ENCODE data around the gene CLTA.
"Not testable (repeated sequence)": the region's sequence is repeated elsewhere in the genome, so short reads cannot be mapped to it uniquely, and the experiment has no call there.

CLTA gene

DNA sequence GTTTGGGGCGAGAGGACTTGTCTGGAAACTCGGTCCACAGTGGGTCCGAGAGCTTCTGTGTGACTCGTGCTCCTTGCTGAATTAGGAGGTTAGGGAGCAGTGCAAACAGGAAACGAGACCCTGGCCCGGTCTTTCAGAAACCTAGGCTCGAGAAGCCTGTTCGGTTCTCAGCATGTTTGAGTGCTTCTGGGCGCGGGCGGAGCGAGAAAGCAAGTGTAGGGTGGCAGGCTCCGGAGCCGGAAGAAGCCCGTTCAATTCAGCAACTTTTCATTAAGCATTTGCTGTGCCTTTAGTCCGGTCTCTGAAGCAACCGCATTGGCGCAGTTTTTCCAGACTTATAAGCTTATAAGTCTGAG is 547 bp downstream of the CLTA start:
- DNase-seq, result no peak

DNA sequence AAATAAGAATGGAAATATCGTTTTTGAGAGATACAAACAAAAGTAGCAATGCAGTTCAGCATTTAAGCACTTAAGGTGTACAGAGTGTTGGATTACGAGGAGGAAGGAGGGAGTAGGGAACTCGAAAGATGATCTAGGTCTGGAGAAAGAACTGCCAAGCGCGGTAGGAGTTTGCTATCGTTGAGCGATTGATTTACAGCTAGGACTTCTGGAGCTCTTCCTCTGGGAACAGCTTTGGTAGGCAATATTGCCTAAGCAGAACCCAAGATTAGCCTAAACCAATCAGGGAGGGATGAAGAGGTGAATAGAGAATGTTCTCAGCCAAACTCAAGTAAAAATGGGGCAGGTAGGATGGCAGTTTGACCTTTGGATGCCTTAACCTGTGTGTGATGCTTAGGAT is 965 bp downstream of the CLTA start:
- DNase-seq, result no peak

DNA sequence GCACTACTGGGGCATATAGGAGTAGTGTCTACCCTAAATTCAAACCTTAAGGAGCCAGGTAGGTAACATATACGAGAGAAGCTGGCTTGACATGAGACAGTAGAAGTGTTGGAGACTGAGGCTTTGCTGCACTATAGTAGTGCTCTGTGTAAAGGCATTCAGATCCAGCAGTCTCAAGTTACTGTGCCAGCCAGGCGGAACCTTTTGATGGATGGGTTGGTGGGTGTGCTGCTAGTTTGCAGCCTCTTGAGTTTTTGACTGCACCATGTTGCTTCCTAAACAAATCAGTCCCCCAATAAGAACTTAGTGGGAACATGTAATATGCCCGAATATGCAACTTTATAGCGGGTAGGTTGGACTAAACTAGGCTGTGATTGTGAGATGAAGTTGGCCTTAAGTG is 1.5 kb downstream of the CLTA start:
- no peak for DNase-seq

DNA sequence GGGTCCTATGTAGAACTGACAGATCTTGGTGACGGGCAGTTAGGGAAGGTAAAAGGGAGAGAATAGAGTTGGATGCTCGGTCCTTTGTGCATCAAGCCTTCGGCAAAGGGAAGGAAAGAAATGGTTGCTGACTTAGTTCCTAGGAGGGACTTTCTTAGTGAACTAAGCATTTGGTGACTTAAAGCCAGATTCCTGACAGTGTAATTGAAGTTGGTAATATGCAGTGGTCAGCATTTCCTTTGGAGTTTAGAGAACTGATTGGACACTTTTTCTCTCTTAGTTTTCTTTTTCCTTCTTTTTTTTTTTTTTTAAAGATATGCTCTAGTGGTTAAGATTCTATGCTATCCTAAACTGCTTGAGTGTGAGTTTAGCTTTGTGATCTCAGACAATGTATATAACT is 2.3 kb downstream of the CLTA start:
- DNase-seq, result no peak

DNA sequence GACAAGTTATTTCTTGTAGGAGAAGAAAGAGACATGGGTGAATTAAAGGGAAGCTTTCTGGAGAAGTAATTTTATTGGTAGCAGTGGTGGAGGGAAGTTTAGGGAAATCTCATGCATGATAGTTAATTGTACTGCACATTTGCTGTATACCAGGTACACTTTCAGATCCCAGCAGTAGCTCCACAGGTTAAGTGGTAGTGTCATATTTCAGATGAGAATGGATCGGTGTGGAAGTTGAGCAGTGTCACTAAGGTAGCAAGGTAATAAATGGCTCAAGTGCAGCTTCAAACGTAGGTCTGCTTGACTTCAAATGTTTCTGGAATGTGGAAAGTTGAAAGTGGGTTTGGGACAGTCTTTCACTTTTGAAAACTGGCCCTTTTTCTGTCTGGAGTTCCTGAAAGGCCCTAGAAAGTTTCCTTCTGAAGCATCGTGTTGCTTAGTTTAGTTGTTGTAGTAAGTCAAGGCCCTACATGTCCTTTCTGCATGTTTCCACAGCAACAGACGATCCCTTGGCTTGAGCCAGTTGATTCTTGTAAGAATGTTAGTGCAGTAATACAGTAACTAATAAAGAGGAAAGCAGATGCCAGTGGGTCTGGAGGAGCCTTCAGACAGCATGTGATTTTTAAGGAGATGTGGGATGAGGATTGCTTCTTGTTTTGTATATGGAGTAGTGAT is 3.7 kb downstream of the CLTA start:
- DNase-seq, result no peak

DNA sequence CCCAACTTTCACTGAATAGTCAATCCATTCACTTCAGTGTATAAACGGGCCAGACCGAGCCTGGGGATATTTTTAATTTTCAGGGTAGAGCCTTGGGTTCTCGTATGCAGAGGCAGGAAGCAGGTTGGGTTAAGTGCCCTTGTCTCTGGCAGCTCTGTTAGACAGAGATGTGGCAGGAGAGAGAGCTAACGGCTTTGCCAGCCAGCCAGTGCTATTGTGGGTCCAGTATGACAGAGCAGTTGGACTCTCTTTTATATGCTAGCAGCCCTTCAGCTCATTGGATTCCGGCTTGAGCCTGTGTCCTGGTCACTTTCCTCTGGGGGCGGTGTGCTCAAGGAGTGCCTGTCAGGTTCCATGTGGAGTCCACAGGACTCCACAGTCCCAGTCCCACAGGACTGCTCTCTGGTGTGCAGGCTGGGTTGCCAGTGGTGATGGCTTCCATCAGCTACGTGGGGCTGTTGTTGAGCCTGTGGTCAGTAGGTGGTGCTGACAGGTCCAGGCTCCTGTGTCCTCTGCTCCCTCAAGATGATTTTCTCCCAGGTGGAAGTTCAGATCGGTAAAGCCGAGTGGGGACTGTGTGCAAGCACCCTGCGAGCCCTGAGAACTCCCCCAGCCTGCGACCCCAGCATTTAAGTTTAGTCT is 14.3 kb downstream of the CLTA start:
- no peak for DNase-seq

DNA sequence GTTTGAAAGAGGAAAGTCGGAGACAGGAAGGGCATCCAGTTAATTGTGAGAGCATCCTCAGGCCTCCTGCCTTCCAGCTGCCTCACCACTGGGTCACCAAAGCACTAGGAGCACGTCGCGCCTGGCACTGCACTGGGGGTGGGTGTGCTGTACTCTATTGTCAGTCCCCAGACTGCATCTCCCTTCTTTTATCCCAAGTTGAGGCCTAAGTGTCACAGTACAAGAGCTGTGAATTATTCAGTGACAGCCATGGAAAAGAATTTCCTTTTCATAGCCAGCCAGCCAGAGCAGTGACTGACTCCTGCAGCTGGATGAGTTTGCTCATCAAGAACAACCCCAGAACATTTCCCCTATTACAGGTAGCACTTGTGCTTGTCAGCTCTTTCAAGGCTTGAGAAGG is 16.3 kb downstream of the CLTA start:
- DNase-seq, result peak; percentile 20

DNA sequence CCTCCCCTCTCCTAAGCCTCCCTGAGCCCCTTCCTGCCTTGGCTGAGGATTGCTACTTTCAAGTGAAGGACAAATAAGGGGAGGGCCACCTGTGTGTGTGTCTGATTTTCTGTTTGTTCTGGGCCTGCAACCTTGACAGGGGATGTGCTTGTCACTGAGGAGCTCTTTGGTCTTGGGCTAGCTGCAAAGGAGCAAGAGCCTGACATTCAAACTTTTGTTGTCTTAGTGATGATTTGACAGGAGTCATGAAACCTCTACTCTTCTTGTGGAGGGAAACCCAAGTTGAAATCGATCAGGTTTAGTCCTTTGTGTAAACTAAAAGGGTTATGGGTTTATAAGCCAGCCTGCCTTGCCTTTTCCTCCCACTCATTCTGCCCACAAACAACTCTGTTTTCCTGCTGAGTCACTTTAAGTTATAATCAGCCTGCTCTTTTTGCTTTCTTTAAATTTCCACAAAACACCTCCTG is 16.9 kb downstream of the CLTA start:
- DNase-seq, result no peak

DNA sequence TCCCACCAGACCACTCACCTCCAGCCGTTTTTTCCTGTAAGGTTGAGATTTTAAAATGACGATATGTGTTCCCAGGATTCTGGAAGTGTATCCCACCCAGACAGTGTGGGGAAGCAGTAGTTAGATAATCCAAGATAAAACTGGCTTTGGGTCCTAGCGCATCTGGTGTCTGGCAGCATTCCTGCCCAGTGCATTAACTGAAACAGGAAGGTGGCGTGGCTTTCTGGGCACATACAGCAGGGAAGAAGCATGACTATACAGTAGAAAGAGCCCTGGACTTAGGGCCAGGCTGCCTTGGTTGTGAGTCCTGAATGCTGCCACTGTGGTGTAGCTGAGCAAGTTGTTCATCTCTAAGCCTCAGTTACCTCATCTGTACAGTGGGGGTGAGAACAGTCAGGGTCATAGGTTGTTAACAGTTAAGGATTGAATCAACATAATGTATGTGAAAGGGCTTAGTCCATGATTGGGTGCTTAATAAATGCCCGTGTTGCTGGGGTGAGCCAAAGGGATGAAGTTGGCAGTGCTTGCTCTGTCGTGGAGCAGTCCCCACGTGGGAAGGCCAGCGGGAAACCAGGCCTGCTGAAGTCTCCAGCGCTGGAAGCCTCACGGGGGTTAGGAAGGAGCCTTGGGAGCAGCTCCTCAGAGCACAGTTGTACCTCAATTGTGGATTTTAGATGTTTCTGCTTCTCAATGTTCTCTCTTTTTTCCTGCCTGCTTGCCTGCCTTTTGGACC is 18.0 kb downstream of the CLTA start:
- no peak for DNase-seq

DNA sequence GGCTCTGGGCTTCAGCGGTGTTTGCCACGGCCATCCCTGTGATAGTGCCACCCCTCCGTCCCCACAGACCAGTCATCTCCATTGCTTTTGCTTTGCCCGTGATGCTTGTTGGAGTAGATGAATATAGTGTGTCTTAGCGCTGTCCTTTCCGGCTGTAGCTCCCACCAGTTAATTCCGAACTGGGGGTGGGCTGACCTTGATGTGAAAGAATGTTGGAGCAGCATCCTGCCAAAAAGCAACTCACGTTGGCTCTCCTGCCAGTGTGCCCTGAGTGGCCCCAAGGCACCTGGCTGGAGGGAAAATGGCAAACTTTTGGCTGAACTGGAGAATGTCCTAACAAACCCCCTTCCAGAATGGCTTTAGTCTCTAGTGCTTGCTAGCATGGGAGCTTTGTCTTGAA is 20.0 kb downstream of the CLTA start:
- DNase-seq, result no peak

DNA sequence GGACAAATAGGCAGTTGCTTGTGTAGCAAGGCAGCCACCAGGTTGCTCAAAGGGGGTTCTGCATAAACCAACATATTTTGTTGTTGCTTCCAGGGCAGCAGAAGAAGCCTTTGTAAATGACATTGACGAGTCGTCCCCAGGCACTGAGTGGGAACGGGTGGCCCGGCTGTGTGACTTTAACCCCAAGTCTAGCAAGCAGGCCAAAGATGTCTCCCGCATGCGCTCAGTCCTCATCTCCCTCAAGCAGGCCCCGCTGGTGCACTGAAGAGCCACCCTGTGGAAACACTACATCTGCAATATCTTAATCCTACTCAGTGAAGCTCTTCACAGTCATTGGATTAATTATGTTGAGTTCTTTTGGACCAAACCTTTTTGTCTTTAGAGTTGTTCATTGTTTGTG is 20.8 kb downstream of the CLTA start:
- no peak for DNase-seq

DNA sequence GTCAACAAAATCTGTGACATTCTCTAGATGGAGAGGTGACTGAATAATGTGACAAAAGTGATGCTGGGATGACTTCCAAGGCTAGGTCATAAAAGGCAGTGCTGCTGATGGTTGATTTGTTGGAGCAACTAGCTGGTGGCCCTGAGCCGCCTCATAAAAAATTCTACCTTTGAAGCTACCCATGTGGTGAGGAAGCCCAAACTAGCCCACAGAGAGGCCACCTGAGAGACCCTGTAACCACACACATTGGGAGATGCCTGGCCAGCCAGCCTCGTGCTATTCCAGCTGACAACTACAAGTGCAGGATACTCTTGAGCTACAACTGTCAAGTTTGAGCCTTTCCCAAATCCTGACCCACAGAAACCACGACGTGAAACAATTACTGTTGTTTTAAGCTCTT is 22.7 kb downstream of the CLTA start:
- no peak for DNase-seq

DNA sequence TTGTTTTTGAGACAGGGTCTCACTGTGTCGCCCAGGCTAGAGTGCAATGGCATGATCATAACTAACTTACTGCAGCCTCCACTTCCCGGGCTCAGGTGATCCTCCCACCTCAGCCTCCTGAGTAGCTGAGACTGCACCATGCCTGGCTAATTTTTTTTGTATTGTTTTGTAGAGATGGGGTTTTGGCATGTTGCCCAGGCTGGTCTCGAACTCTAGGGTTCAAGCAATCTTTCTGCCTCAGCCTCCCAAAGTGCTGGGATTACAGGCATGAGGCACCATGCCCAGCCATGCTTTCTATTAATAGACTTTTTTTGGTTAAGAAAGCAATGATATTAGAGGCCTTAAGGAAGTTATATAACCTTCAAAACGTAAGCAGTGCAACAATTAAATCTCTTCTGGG is 23.3 kb downstream of the CLTA start:
- no peak for DNase-seq

DNA sequence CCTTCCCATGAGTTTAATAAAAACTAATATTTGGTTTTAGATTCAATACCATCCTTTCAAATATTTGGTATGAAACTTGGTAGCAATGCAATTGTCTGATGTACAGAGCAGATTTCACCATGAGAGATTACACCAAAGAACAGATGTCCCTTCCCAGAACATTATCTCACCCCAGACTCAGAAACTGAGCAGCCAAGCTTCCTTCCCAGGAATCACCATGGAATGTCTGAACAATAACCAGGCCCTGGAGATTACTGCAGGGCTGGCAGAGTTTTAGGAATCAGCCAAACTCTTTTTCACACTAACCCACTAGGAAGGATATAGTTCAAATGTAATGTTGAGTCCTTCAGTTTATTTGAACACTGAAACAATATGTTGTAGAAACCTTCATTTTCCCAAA is 23.9 kb downstream of the CLTA start:
- DNase-seq, result peak; percentile 30

DNA sequence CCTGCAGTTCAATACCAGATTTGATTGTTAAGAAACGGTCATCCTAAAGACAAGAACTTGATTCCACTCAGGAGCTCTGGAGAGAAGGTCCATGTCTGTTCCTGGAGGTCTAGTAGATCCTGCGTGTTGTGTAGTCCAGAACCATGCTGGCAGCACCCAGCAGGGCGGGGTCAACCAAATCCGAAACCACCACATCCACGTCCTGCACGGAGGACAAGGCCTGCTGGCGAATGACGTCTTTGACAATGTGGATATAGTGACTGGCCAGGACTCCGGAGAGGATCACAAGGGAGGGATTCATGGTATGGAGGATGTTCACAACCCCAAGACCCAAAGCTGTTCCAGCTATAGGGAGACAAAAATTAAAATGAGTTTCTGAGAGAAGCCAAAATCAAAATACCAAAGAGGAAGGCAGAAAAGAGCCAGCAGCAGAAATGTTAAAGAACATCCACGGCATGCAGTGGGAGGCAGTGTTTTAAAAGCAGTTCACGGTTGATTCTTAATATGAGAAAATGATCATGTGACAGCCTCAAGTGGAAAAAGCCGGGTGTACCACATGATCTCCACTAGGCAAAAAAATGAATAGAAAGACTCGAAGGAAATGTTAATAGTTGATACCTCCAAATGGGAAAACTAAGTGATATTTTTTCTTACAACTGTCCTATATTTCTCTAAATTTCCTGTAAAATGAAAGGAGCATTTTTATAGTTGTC is 26.7 kb downstream of the CLTA start:
- DNase-seq, result no peak

DNA sequence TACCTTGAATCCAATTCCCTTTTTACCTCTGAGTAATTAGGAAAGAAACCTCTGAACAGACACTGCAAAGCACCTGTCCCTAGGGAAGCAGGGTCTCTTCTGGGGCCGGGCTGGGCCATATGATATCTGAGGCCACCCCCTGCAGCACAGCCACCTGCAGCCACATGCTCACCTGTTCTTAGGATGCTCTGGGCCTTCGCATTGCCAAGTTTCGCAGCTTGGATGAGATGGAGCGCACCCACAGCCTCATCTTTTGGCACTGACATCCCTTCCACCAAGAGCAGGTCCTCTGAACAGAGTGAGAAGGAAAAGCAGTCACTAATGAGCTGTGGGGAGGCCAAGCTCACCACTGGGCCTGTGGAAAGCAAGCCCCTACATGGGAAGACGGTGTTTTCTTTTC is 27.3 kb downstream of the CLTA start:
- DNase-seq, result no peak

DNA sequence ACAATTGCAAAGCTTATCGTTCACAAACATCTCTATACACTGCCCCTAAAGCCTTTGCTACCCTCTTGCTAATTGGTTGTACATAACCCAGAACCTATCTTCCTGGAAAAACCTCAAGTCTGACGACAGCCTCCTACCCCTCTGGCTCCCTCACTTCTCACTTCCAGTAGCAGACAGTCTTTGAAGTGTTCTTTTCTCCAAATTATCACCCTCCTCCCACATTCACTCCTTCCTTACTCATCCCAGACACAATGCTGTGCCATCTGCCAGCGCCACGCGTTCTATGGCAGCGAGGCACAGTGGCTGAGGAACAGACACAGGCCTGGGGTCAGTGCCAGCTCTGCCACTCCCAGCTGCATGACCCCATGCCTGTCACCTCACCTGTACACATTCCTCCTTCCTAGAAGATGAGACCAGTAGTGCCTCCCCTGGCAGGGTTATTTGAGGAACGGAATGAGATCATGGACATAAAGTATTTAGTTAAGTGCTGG is 27.7 kb downstream of the CLTA start:
- no peak for DNase-seq

DNA sequence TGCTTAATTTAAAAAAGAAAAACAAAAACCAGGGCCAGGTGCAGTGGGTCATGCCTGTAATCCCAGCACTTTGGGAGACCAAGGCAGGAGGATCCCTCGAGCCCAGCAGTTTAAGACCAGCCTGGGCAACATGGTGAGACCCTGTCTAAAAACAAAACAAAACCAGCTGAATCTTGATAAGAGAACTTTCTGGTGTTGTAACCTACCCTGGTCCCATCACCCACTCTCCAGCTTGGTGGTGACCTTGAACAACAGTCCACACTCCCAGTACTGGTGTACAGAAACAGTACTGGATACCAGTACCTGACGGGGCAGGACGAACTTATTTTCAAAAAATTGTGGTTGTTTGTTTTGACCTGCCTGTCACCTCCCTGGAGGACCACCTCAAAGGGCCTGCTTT is 30.9 kb downstream of the CLTA start:
- no peak for DNase-seq

DNA sequence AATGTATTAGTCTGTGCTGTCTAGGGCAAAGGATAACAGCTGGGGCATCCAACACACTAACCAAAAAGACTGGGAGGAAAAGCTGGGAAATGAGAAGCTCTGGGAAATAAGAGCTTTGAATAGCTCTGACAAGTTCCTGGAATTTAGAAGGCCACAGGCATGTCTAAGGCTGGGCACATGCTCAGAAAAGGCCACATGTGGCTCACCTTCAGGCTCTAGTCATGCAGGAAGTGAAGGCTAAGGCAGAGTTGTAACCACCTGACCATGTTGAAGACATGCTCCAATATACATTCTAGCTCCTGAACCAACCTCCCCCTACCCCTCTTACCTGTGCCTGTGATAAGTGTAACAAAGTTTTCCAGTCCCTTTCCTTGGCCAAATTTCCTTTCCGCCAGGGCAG is 31.7 kb downstream of the CLTA start:
- peak; percentile 25 for DNase-seq

DNA sequence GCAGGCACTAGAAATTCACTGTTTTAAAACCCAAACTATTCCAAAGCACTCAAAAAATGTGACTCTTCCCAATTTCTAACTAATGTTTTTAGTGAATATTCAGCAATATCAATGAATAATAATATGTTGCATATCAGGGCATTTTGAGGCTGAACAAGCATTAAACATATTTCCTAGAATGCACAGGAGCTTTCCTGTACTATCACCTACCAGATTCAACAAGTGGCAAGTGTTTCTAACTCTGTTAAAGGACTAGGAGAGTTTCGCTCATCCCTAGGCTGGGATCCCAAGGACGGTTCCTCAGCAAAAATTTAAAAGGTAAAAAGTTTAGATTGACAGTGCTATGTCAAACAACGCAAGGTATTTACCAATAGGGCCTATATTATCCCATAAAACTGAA is 46.5 kb downstream of the CLTA start:
- DNase-seq, result no peak

DNA sequence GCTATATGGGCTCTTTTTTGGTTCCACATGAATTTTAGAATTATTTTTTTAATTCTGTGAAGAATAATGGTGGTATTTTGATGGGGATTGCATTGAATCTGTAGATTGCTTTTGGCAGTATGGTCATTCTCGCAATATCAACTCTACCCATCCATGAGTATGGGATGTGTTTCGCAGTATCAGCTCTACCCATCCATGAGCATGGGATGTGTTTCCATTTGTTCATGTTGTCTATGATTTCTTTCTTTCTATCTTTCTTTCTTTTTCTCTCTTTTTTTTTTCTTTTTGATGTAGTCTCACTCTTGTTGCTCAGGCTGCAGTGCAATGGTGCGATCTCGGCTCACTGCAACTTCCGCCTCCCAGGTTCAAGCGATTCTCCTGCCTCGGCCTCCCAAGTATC is 48.5 kb downstream of the CLTA start:
- DNase-seq, result not testable (repeated sequence)

DNA sequence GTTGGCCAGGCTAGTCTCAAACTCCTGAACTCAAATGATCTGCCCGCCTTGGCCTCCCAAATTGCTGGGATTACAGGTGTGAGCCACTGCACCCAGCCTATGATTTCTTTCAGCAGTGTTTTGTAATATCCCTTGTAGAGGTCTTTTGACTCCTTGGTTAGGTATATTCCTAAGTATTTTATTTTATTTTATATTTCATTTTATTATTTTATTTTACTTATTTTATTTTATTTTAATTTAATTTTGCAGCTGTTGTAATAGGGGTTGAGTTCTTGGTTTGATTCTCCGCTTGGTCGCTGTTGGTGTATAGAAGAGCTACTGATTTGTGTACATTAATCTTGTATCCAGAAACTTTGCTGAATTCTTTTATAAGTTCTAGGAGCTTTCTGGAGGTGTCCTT is 49.0 kb downstream of the CLTA start:
- not testable (repeated sequence) for DNase-seq

DNA sequence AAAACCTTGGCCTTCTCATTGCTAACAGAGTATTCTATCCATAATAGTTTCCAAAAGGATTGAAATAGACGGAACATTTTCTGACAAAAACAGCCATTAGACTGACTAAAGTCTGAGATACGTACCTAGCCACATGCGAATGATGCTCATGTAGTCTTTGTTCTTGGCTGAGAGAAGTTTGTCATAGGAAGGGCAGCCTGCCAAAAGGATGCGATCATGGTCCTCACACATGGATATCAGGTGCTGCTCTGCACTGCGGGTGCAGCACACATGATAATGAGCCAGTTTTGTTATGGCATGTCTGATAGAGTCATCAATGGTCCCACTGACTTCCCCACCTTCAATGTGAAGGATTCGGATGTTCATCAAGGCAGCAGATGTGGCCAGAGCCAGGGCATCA is 55.2 kb downstream of the CLTA start:
- DNase-seq, result peak; percentile 12

DNA sequence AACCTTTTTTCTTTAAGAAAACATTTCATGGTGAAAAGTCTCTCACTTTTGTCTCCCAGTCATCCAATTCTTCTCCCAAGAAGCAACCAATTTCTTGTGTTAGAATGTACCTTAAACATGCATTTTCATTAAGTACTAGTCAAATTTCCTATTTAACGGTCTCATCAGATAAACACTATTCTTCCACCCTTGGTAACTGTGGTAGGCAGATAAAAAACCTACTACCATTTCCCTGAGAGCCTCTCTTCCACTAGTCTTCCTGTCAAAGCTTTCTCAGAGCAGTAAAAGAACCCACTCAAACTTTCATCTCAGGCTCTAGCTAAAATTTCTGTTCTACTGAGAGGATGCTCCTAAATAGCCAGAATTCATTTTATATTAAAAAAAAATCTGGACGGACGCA is 56.6 kb downstream of the CLTA start:
- no peak for DNase-seq

Measured in fibroblast of upper back skin (primary cell).